H9 (cell line): ENCODE data around the gene TMEM63C. TPM values are rescaled to one million over a fixed set of nuclear protein-coding genes. Genes with fewer than 3 reads are reported as not detected.

Experiments used
- DNase-seq: peaks from one replicate; pipeline ENCODE4 v3.0.0-alpha.2; 2017
- H2AFZ ChIP-seq: one replicate; pipeline ENCODE4 v1.6.1; 2013; ENCODE audit warnings: mild to moderate bottlenecking, low read length, control low read depth, moderate library complexity
- H2AK5ac ChIP-seq: 2 replicates; pipeline ENCODE4 v1.6.1; 2013; ENCODE audit warnings: low read length, control low read depth, mixed read lengths; ENCODE audit not compliant: insufficient read length
- H2BK120ac ChIP-seq: one replicate; pipeline ENCODE4 v1.6.1; 2013; ENCODE audit warnings: low read depth, mild to moderate bottlenecking, low read length, control low read depth, inconsistent platforms; ENCODE audit not compliant: poor library complexity, severe bottlenecking
- H2BK12ac ChIP-seq: 2 replicates; pipeline ENCODE4 v1.6.1; 2013; ENCODE audit warnings: low read length, control low read depth, mixed read lengths, low read depth; ENCODE audit not compliant: insufficient read length
- H2BK15ac ChIP-seq: 2 replicates; pipeline ENCODE4 v1.6.1; 2013; ENCODE audit warnings: low read depth, low read length, control low read depth
- H2BK20ac ChIP-seq: one replicate; pipeline ENCODE4 v1.6.1; 2013; ENCODE audit warnings: low read depth, mild to moderate bottlenecking, low read length, control low read depth, inconsistent platforms; ENCODE audit not compliant: poor library complexity, severe bottlenecking
- H2BK5ac ChIP-seq: 2 replicates; pipeline ENCODE4 v1.6.1; 2013; ENCODE audit warnings: low read length, control low read depth, mixed read lengths; ENCODE audit not compliant: insufficient read length
- H3K14ac ChIP-seq: 2 replicates; pipeline ENCODE4 v1.6.1; 2013; ENCODE audit warnings: low read length, control low read depth; ENCODE audit not compliant: insufficient read depth
- H3K18ac ChIP-seq: 2 replicates; pipeline ENCODE4 v1.6.1; 2013; ENCODE audit warnings: low read depth, mild to moderate bottlenecking, mixed read lengths, low read length, control low read depth; ENCODE audit not compliant: insufficient read length
- H3K23ac ChIP-seq: 2 replicates; pipeline ENCODE4 v1.6.1; 2013; ENCODE audit warnings: low read length, control low read depth, mixed read lengths, low read depth; ENCODE audit not compliant: insufficient read length
- H3K23me2 ChIP-seq: 2 replicates; pipeline ENCODE4 v1.6.1; 2013; ENCODE audit warnings: low read depth, mild to moderate bottlenecking, mixed read lengths, low read length, control low read depth; ENCODE audit not compliant: insufficient read length, poor library complexity, severe bottlenecking
- H3K27ac ChIP-seq: 2 replicates; pipeline ENCODE4 v1.5.1; 2013; ENCODE audit warnings: low read length, control low read depth, mixed read lengths, low read depth; ENCODE audit not compliant: insufficient read length
- H3K27me3 ChIP-seq: 2 replicates; pipeline ENCODE4 v1.6.1; 2013; ENCODE audit warnings: low read length, control low read depth, inconsistent platforms; ENCODE audit not compliant: insufficient read depth
- H3K4ac ChIP-seq: 2 replicates; pipeline ENCODE4 v1.6.1; 2013; ENCODE audit warnings: low read depth, mild to moderate bottlenecking, control low read depth, inconsistent platforms, low read length, moderate library complexity
- H3K4me1 ChIP-seq: 2 replicates; pipeline ENCODE4 v1.6.1; 2013; ENCODE audit warnings: low read length, control low read depth, inconsistent platforms; ENCODE audit not compliant: insufficient read depth
- H3K4me2 ChIP-seq: 2 replicates; pipeline ENCODE4 v1.6.1; 2013; ENCODE audit warnings: low read length, control low read depth, mixed read lengths; ENCODE audit not compliant: insufficient read length, insufficient read depth
- H3K56ac ChIP-seq: 2 replicates; pipeline ENCODE4 v1.6.1; 2013; ENCODE audit warnings: low read depth, mild to moderate bottlenecking, mixed read lengths, low read length, control low read depth; ENCODE audit not compliant: insufficient read length
- H3K79me1 ChIP-seq: 2 replicates; pipeline ENCODE4 v1.6.1; 2013; ENCODE audit warnings: low read depth, mild to moderate bottlenecking, moderate library complexity, low read length, control low read depth, inconsistent platforms; ENCODE audit not compliant: insufficient read depth, poor library complexity, severe bottlenecking
- H3K79me2 ChIP-seq: 2 replicates; pipeline ENCODE4 v1.6.1; 2013; ENCODE audit warnings: low read length, control low read depth, inconsistent platforms; ENCODE audit not compliant: insufficient read depth
- H3K9ac ChIP-seq: 2 replicates; pipeline ENCODE4 v1.6.1; 2013; ENCODE audit warnings: low read length, control low read depth, mixed read lengths; ENCODE audit not compliant: insufficient read length; ENCODE audit errors: extremely low read depth
- H3K9me3 ChIP-seq: one replicate; pipeline ENCODE4 v1.6.1; 2013; ENCODE audit warnings: low read depth, low read length, inconsistent platforms; ENCODE audit not compliant: control insufficient read depth
- H3T11ph ChIP-seq: one replicate; pipeline ENCODE4 v1.6.1; 2013; ENCODE audit warnings: mild to moderate bottlenecking, low read length, control low read depth, inconsistent platforms
- H4K20me1 ChIP-seq: one replicate; pipeline ENCODE4 v1.6.1; 2013; ENCODE audit not compliant: control insufficient read depth, insufficient read length, insufficient read depth
- H4K5ac ChIP-seq: 2 replicates; pipeline ENCODE4 v1.6.1; 2013; ENCODE audit warnings: low read depth, mild to moderate bottlenecking, mixed read lengths, low read length, control low read depth; ENCODE audit not compliant: insufficient read length
- H4K8ac ChIP-seq: replicated peaks from 2 replicates; pipeline ENCODE4 v1.6.1; 2013; ENCODE audit warnings: low read length, control low read depth, mixed read lengths, low read depth; ENCODE audit not compliant: insufficient read length
- H4K91ac ChIP-seq: 2 replicates; pipeline ENCODE4 v1.6.1; 2013; ENCODE audit warnings: low read depth, mild to moderate bottlenecking, moderate library complexity, mixed read lengths, low read length, control low read depth; ENCODE audit not compliant: insufficient read length
- H3K27ac Mint-ChIP-seq, 3 experiments: 2 replicates in 2 of 3; 3 replicates in 1 of 3; pipeline ENCODE4 v1.8.0; 2020 to 2021; ENCODE audit warnings: mixed read lengths in 3 of 3, mild to moderate bottlenecking in 1 of 3, moderate library complexity in 1 of 3
- H3K27me3 Mint-ChIP-seq: 2 replicates; pipeline ENCODE4 v1.8.0; 2021; ENCODE audit warnings: low read depth, mild to moderate bottlenecking, moderate library complexity, mixed read lengths
- H3K36me3 Mint-ChIP-seq, 3 experiments: 2 replicates in 2 of 3; 3 replicates in 1 of 3; pipeline ENCODE4 v1.8.0; 2020 to 2021; ENCODE audit warnings: low read depth in 3 of 3, mixed read lengths in 3 of 3; ENCODE audit not compliant: insufficient read depth in 1 of 3
- H3K4me1 Mint-ChIP-seq, 2 experiments: 2 replicates each; pipeline ENCODE4 v1.8.0; 2020; ENCODE audit warnings: mixed read lengths in 2 of 2
- H3K4me3 Mint-ChIP-seq, 2 experiments: 2 replicates in 1 of 2; 3 replicates in 1 of 2; pipeline ENCODE4 v1.8.0; 2020 to 2021; ENCODE audit warnings: mild to moderate bottlenecking in 2 of 2, mixed read lengths in 2 of 2, moderate library complexity in 1 of 2
- H3K9me3 Mint-ChIP-seq, 2 experiments: 2 replicates in 1 of 2; 3 replicates in 1 of 2; pipeline ENCODE4 v1.8.0; 2020; ENCODE audit warnings: mild to moderate bottlenecking in 2 of 2, mixed read lengths in 2 of 2, moderate library complexity in 1 of 2
- CTCF ChIP-seq: fragments of 200-600 bp; sonication (generic); conservative IDR thresholded peaks from 3 replicates; pipeline ENCODE4 v1.8.0; 2021; ENCODE audit warnings: antibody characterized with exemption, mild to moderate bottlenecking
- WGBS: extraction: QIAGEN DNeasy Blood & Tissue Kit; methylation state at CpG from one replicate; pipeline ENCODE4 v1.1.7; 2013; ENCODE audit warnings: missing lambda C conversion rate, low lambda C conversion rate, mixed read lengths; ENCODE audit not compliant: insufficient read length; ENCODE audit errors: extremely low coverage; 5-methylcytosine and 5-hydroxymethylcytosine counted together
- total RNA-seq: library from RNA; stranded (reverse); gene quantifications from 2 replicates; pipeline ENCODE4 v1.2.1, GENCODE V29; 2021

TMEM63C gene
- total RNA-seq, 1 experiment from 2014 or later = 2.2 TPM

GRCh38 chr14:77260631-77261030 is 79.0 kb downstream of the TMEM63C start:
- no peak overlapping the region for H3K4me3 Mint-ChIP-seq
- no peak overlapping the region for H3K4ac ChIP-seq
- H2BK5ac ChIP-seq = no peak overlapping the region
- H3K27me3 Mint-ChIP-seq = peaks cover 2% of the 10 kb centered on the region
- no peaks in the 10 kb centered on the region for H3K79me1 ChIP-seq
- H3K4me1 ChIP-seq = no peaks in the 10 kb centered on the region
- H3K9ac ChIP-seq = no peak overlapping the region
- no peak overlapping the region for H3K56ac ChIP-seq
- no peaks in the 10 kb centered on the region for H3K9me3 ChIP-seq
- H3K9me3 Mint-ChIP-seq = no peaks in the 10 kb centered on the region
- H2AFZ ChIP-seq = no peak overlapping the region
- H4K91ac ChIP-seq = no peak overlapping the region
- H3K23ac ChIP-seq = no peak overlapping the region
- TF ChIP-seq CTCF = no peak
- no peak overlapping the region for H4K5ac ChIP-seq
- no peaks in the 10 kb centered on the region for H3K23me2 ChIP-seq
- H3K4me1 Mint-ChIP-seq = peaks cover 2 to 12% of the 10 kb centered on the region in 2 experiments
- H3K27ac Mint-ChIP-seq = no peak overlapping the region
- no peak overlapping the region for H3K18ac ChIP-seq
- no peak overlapping the region for H3K4me2 ChIP-seq
- DNase-seq = no peak
- H3K14ac ChIP-seq = no peak overlapping the region
- no peak overlapping the region for H3K27ac ChIP-seq
- H3K27me3 ChIP-seq = no peaks in the 10 kb centered on the region
- H3K36me3 Mint-ChIP-seq = no peaks in the 10 kb centered on the region
- no peak overlapping the region for H3T11ph ChIP-seq
- WGBS = no CpG with 5 or more reads among the region's 10 CpGs
- no peak overlapping the region for H2AK5ac ChIP-seq
- no peaks in the 10 kb centered on the region for H3K79me2 ChIP-seq
- no peak overlapping the region for H4K8ac ChIP-seq
- no peak overlapping the region for H2BK20ac ChIP-seq
- H2BK15ac ChIP-seq = no peak overlapping the region
- no peak overlapping the region for H2BK12ac ChIP-seq
- H4K20me1 ChIP-seq = peaks cover 2% of the 10 kb centered on the region
- H2BK120ac ChIP-seq = no peak overlapping the region
